Measurements from ENCODE around the gene PCDHA6. TPM values are rescaled to one million over a fixed set of nuclear protein-coding genes. Genes with fewer than 3 reads are reported as not detected.

PCDHA6 gene
- total and polyA plus RNA-seq, 10 of the 15 experiments (the other 5 are each of a cell fraction or from before 2014, with no cell fraction given), result 0.09 TPM; not detected in 9

- in situ Hi-C loops (cut with MboI), result no loop called here
- Histone ChIP-seq H3K4me2 (ENCODE audit: control insufficient read depth, insufficient read depth) (no peak within 1 kb of the TSS), H3K27ac (ENCODE audit: control insufficient read depth, insufficient read depth) (no peak within 1 kb of the TSS), H3K9ac (ENCODE audit: control insufficient read depth, insufficient read depth, low read length) (no peak within 1 kb of the TSS), H3K4me1 (ENCODE audit: control insufficient read depth, insufficient read depth, low read length) (no peaks in the 10 kb centered on the region), H2AFZ (ENCODE audit: control insufficient read depth, low read depth, low read length) (no peak within 1 kb of the TSS), H3K9me3 (replicated peaks; ENCODE audit: control insufficient read depth, insufficient read depth, low read length) (no peaks in the 10 kb centered on the region; the same call in 2 of the 3 replicates), H4K20me1 (ENCODE audit: control insufficient read depth, insufficient read depth) (no peaks in the 10 kb centered on the region), H3K27me3 (replicated peaks in 1 of 2; ENCODE audit: control insufficient read depth in 2 of 2, insufficient read depth in 2 of 2, low read length in 1 of 2) (no peaks in the 10 kb centered on the region), H3K4me3 (no peak within 1 kb of the TSS), H3K36me3 (ENCODE audit: control insufficient read depth in 2 of 2, insufficient read depth in 2 of 2, low read length in 1 of 2) (no peaks in the 10 kb centered on the region), H3K79me2 (ENCODE audit: control insufficient read depth, insufficient read depth, low read length) (no peaks in the 10 kb centered on the region)
- CTCF ChIA-PET, result interaction anchor here (1.0 kb wide), 1 partner anchor 9 kb away, joined by 3 read pairs; the partner anchor contains the start of gene PCDHA1
- POLR2A ChIA-PET, result no interaction called here
- TF ChIP-seq POLR2AphosphoS5 (IDR thresholded peaks at IDR 0.05; ENCODE audit: low read length) (no peak), SMC3 (IDR thresholded peaks at IDR 0.05; ENCODE audit: borderline replicate concordance, low read length) (no peak), NBN (IDR thresholded peaks at IDR 0.05) (no peak), MTA3 (IDR thresholded peaks at IDR 0.05; ENCODE audit: borderline replicate concordance, low read length) (no peak)
- TF ChIP-seq, protein P1, sequence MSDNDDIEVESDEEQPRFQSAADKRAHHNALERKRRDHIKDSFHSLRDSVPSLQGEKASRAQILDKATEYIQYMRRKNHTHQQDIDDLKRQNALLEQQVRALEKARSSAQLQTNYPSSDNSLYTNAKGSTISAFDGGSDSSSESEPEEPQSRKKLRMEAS (IDR thresholded peaks at IDR 0.05; ENCODE audit: low read depth, low read length), result no peak
- TF ChIP-seq, protein P2, sequence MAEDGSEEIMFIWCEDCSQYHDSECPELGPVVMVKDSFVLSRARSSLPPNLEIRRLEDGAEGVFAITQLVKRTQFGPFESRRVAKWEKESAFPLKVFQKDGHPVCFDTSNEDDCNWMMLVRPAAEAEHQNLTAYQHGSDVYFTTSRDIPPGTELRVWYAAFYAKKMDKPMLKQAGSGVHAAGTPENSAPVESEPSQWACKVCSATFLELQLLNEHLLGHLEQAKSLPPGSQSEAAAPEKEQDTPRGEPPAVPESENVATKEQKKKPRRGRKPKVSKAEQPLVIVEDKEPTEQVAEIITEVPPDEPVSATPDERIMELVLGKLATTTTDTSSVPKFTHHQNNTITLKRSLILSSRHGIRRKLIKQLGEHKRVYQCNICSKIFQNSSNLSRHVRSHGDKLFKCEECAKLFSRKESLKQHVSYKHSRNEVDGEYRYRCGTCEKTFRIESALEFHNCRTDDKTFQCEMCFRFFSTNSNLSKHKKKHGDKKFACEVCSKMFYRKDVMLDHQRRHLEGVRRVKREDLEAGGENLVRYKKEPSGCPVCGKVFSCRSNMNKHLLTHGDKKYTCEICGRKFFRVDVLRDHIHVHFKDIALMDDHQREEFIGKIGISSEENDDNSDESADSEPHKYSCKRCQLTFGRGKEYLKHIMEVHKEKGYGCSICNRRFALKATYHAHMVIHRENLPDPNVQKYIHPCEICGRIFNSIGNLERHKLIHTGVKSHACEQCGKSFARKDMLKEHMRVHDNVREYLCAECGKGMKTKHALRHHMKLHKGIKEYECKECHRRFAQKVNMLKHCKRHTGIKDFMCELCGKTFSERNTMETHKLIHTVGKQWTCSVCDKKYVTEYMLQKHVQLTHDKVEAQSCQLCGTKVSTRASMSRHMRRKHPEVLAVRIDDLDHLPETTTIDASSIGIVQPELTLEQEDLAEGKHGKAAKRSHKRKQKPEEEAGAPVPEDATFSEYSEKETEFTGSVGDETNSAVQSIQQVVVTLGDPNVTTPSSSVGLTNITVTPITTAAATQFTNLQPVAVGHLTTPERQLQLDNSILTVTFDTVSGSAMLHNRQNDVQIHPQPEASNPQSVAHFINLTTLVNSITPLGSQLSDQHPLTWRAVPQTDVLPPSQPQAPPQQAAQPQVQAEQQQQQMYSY (CRISPR knock-in tag; IDR thresholded peaks at IDR 0.05), result no peak
- RAD21 ChIA-PET (ENCODE audit: unreplicated experiment), result no interaction called here
- FAIRE-seq, result no peak
- DNase-seq (ENCODE audit: low read depth, low spot score), result no peak
- ATAC-seq, result no peak
- WGBS (ENCODE audit: insufficient coverage, insufficient replicate concordance, low lambda C conversion rate, missing lambda C conversion rate), result 63% methylated on average over 27 of the region's 27 CpGs
- BruUV-seq (replicated peaks), result no TSS peak
- SMC1A ChIA-PET (ENCODE audit: uncharacterized antibody, unreplicated experiment), result no interaction called here
- intact Hi-C loops (cut with micrococcal nuclease; ENCODE audit: unreplicated experiment), result no loop called here
These were observed 33.0 kb upstream of the PCDHA6 start, which contains the start of gene PCDHA2 for GRCh38 chr5:140794595-140795258. Gene PCDHA2, plus strand, starts transcription at chr5:140794852.

Measured in GM12878 (cell line).